Right ventricle myocardium inferior (tissue), 1 donor: ENCODE results near the gene ACIN1. TPM values are rescaled to one million over a fixed set of nuclear protein-coding genes. Genes with fewer than 3 reads are reported as not detected.

ENCODE experiments used
- ATAC-seq: fragments of 200-7000 bp; cut with Tn5 transposase; one replicate; pipeline ENCODE4 v1.9.1; 2020; ENCODE audit warnings: mild to moderate bottlenecking, moderate library complexity
- DNase-seq: peaks from one replicate; pipeline ENCODE4 v3.0.0; 2021; ENCODE audit errors: missing footprints
- intact Hi-C: fragments of 100-400 bp; cut with DNase I; formaldehyde crosslinking; loops from one replicate; pipeline ENCODE4 v1.11.0; 2022
- total RNA-seq: library from RNA; stranded (reverse); fragmentation: NEBNext Ultra II Directional; extraction: Animal tissue kit (Norgen Biotek cat#: 25700); gene quantifications from one replicate; pipeline ENCODE4 v1.2.1, GENCODE V29; 2021
- donor health status: DM: no; HTN: yes; CAD: no; lungs with severe emphysema.

The ACIN1 gene
- total RNA-seq, 1 donor from 2014 or later = 73.9 TPM

- intact Hi-C loops = loop anchor here (2.0 kb wide), 1 partner anchor 29 kb away; no protein-coding TSS in a partner anchor
- ATAC-seq (no peak), DNase-seq (no peak)
Observed at GRCh38 chr14:23035303-23036144, 59.4 kb downstream of the ACIN1 start.

- ATAC-seq = peak; percentile 99
- DNase-seq = peak; percentile 93
- intact Hi-C loops = loop anchor here (2.0 kb wide), 1 partner anchor 28 kb away; no protein-coding TSS in a partner anchor
Observed at GRCh38 chr14:23034498-23035302, 60.2 kb downstream of the ACIN1 start, which contains the start of gene PSMB5. Gene PSMB5, minus strand, starts transcription at chr14:23034900. Its CDS starts 19 bp downstream, at chr14:23034881.

- no peak for DNase-seq
- intact Hi-C loops = loop anchor here (2.0 kb wide), 1 partner anchor 27 kb away; no protein-coding TSS in a partner anchor
- no peak for ATAC-seq
Observed at GRCh38 chr14:23033801-23034497, 61.0 kb downstream of the ACIN1 start.

GRCh38 chr14:23033251-23033727 is 61.6 kb downstream of the ACIN1 start:
- no peak for DNase-seq
- no peak for ATAC-seq
- intact Hi-C loops = no loop called here

- DNase-seq (no peak), ATAC-seq (no peak)
- intact Hi-C loops = no loop called here
Observed at GRCh38 chr14:23030936-23031335, 64.0 kb downstream of the ACIN1 start.

GRCh38 chr14:23028799-23029198 is 66.1 kb downstream of the ACIN1 start:
- ATAC-seq = no peak
- intact Hi-C loops = no loop called here
- DNase-seq = no peak

GRCh38 chr14:23025151-23025814 is 69.7 kb downstream of the ACIN1 start:
- intact Hi-C loops = no loop called here
- no peak for ATAC-seq
- DNase-seq = no peak

GRCh38 chr14:23024612-23025075 is 70.3 kb downstream of the ACIN1 start:
- DNase-seq = no peak
- intact Hi-C loops = no loop called here
- no peak for ATAC-seq

- DNase-seq = no peak
- ATAC-seq = no peak
- intact Hi-C loops = no loop called here
Observed at GRCh38 chr14:23023795-23024152, 71.2 kb downstream of the ACIN1 start.

GRCh38 chr14:23023022-23023794 is 71.7 kb downstream of the ACIN1 start:
- intact Hi-C loops = no loop called here

GRCh38 chr14:23021889-23022442 is 73.0 kb downstream of the ACIN1 start:
- ATAC-seq (no peak), DNase-seq (no peak)
- intact Hi-C loops = no loop called here

More at GRCh38 chr14:23023022-23023794, 71.7 kb downstream of the ACIN1 start:
- ATAC-seq = no peak
- DNase-seq = no peak

- intact Hi-C loops = no loop called here
- ATAC-seq (no peak), DNase-seq (no peak)
Observed at GRCh38 chr14:23021434-23021833, 73.5 kb downstream of the ACIN1 start.

- no peak for DNase-seq
- intact Hi-C loops = no loop called here
- no peak for ATAC-seq
Observed at GRCh38 chr14:23020143-23021128, 74.5 kb downstream of the ACIN1 start.

- intact Hi-C loops = no loop called here
- DNase-seq = no peak
- no peak for ATAC-seq
Observed at GRCh38 chr14:23018107-23018506, 76.8 kb downstream of the ACIN1 start.

GRCh38 chr14:23017091-23017490 is 77.8 kb downstream of the ACIN1 start:
- intact Hi-C loops = no loop called here

GRCh38 chr14:23015618-23016017 is 79.3 kb downstream of the ACIN1 start:
- intact Hi-C loops = no loop called here
- ATAC-seq = no peak

More at GRCh38 chr14:23017091-23017490, 77.8 kb downstream of the ACIN1 start:
- DNase-seq (no peak), ATAC-seq (no peak)

More at GRCh38 chr14:23015618-23016017, 79.3 kb downstream of the ACIN1 start:
- no peak for DNase-seq
